Suprapubic skin (tissue), 4 donors: ENCODE results near the gene CNNM2. TPM values are rescaled to one million over a fixed set of nuclear protein-coding genes. Genes with fewer than 3 reads are reported as not detected.
A peak's percentile ranks its signal among the peaks of the same experiment; 100 is the strongest.

Source experiments
- DNase-seq, 2 donors: peaks; one replicate each; pipeline ENCODE4 v3.0.0-alpha.2; 2019; ENCODE audit warnings: low spot score in 2 of 2
- H3K27ac ChIP-seq: fragments of 200-600 bp; sonication (generic); one replicate; pipeline ENCODE4 v1.5.1; 2019
- H3K27me3 ChIP-seq: fragments of 200-600 bp; sonication (generic); one replicate; pipeline ENCODE4 v1.5.1; 2019
- H3K36me3 ChIP-seq: fragments of 200-600 bp; sonication (generic); one replicate; pipeline ENCODE4 v1.5.1; 2019
- H3K4me1 ChIP-seq: fragments of 200-600 bp; sonication (generic); one replicate; pipeline ENCODE4 v1.5.1; 2019
- H3K4me3 ChIP-seq: fragments of 200-600 bp; sonication (generic); one replicate; pipeline ENCODE4 v1.5.1; 2019; ENCODE audit warnings: mild to moderate bottlenecking
- H3K9me3 ChIP-seq: fragments of 200-600 bp; sonication (generic); one replicate; pipeline ENCODE4 v1.5.1; 2019
- CTCF ChIP-seq, 2 donors: fragments of 200-600 bp in 1 of 2; fragments of 450-650 bp in 1 of 2; sonication (generic) in 1 of 2; IDR thresholded peaks; one replicate each; pipeline ENCODE4 v1.5.1; 2016 to 2019; ENCODE audit warnings: antibody characterized with exemption in 2 of 2, mild to moderate bottlenecking in 1 of 2, moderate library complexity in 1 of 2
- EP300 ChIP-seq: sonication (generic); formaldehyde crosslinking; IDR thresholded peaks from one replicate; pipeline ENCODE4 v1.6.1; 2017; ENCODE audit warnings: antibody characterized with exemption
- POLR2A ChIP-seq, 2 donors: fragments of 450-650 bp; IDR thresholded peaks; one replicate each; pipeline ENCODE4 v1.6.1; 2017; ENCODE audit warnings: antibody characterized with exemption in 2 of 2, mild to moderate bottlenecking in 2 of 2, moderate library complexity in 2 of 2
- POLR2AphosphoS5 ChIP-seq, 3 donors: sonication (generic); formaldehyde crosslinking; IDR thresholded peaks; one replicate each; pipeline ENCODE4 v1.6.1; 2017; ENCODE audit warnings: antibody characterized with exemption in 3 of 3
- WGBS: methylation state at CpG from one replicate; pipeline ENCODE4 v1.1.5; 2018; 5-methylcytosine and 5-hydroxymethylcytosine counted together
- total RNA-seq, 4 donors: library from RNA; depleted of rRNA; stranded (reverse); fragments of >200 nt; gene quantifications; one replicate each; pipeline ENCODE4 v1.1.0, GENCODE V29; 2016

The CNNM2 gene
- total RNA-seq, 4 donors from 2014 or later = 8.7 to 16.9 (median 12.9) TPM

DNA sequence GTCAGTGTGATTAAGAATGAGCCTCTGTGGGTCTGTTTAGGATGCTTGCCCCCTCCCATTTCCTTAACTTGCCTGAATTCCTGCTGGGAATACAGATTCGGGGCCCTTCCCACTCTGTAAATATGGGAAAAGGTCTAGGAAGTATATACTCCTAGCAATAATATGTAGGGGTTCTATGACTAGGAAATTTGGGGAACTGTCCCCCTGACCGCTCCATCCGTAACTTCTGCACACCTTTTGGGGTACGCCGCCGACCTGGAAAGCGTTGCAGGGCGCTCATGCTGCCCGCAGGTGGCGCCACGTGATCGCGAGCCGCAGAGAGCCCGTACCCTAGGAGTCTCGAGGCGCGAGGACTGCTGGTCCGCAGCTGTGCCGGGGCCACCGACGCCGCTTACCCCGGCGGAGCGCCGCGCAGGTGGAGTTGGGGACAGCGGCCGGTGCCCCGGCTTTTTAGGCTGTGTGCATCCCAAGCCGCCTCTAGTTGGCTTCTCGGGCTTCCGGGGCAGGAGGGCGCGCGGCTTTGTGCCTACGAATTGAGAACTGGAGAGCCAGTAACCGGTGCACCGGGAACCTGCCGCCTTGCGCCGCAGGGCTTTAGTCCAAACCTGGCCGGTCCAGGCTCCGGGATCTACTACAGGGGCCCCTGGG is 656 bp upstream of the CNNM2 start:
- no peaks in the 10 kb centered on the region for H3K9me3 ChIP-seq
- H3K27me3 ChIP-seq = no peaks in the 10 kb centered on the region
- peaks cover 41% of the 10 kb centered on the region for H3K4me1 ChIP-seq
- DNase-seq = peak; percentile 88 to 94
- no peaks in the 10 kb centered on the region for H3K36me3 ChIP-seq
- WGBS = 0% methylated on average over 13 of the region's 45 CpGs
- H3K4me3 ChIP-seq = peak overlapping the region; percentile 99
- TF ChIP-seq CTCF (IDR thresholded peaks at IDR 0.05) (peak; percentile 92 to 97), EP300 (no peak), POLR2AphosphoS5 (IDR thresholded peaks at IDR 0.05) (peak in 2 of 3 donors; percentile 45 to 53), POLR2A (IDR thresholded peaks at IDR 0.05) (no peak)
- H3K27ac ChIP-seq = peak overlapping the region; percentile 91

DNA sequence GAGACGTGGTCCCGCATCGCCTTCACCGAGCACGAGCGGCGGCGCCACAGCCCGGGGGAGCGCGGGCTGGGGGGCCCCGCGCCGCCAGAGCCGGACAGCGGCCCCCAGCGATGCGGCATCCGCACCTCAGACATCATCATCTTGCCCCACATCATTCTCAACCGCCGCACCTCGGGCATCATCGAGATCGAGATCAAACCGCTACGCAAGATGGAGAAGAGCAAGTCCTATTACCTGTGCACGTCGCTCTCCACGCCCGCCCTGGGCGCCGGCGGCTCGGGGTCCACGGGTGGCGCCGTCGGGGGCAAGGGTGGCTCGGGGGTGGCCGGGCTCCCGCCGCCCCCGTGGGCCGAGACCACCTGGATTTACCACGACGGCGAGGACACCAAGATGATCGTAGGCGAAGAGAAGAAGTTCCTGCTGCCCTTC is 737 bp downstream of the CNNM2 start:
- H3K27me3 ChIP-seq = no peaks in the 10 kb centered on the region
- H3K36me3 ChIP-seq = no peaks in the 10 kb centered on the region
- H3K4me3 ChIP-seq = peak overlapping the region; percentile 99
- H3K9me3 ChIP-seq = no peaks in the 10 kb centered on the region
- WGBS = under 1% methylated on average over 34 of the region's 49 CpGs
- DNase-seq = no peak
- peaks cover 41% of the 10 kb centered on the region for H3K4me1 ChIP-seq
- peak overlapping the region; percentile 91 for H3K27ac ChIP-seq
- TF ChIP-seq POLR2AphosphoS5 (IDR thresholded peaks at IDR 0.05) (no peak), CTCF (IDR thresholded peaks at IDR 0.05) (no peak), POLR2A (IDR thresholded peaks at IDR 0.05) (no peak), EP300 (no peak)

- Histone ChIP-seq H3K4me1 (peaks cover 41% of the 10 kb centered on the region), H3K9me3 (no peaks in the 10 kb centered on the region), H3K4me3 (peak overlapping the region; percentile 99), H3K36me3 (no peaks in the 10 kb centered on the region), H3K27ac (no peak overlapping the region), H3K27me3 (no peaks in the 10 kb centered on the region)
- TF ChIP-seq EP300 (no peak), POLR2A (IDR thresholded peaks at IDR 0.05) (no peak), CTCF (IDR thresholded peaks at IDR 0.05) (no peak), POLR2AphosphoS5 (IDR thresholded peaks at IDR 0.05) (no peak)
- peak in 1 of 2 donors; percentile 62 for DNase-seq
- 38% methylated on average over 22 of the region's 47 CpGs for WGBS
Measured at GRCh38 chr10:102919246-102919959, 1.3 kb downstream of the CNNM2 start.

- TF ChIP-seq POLR2A (IDR thresholded peaks at IDR 0.05) (no peak), EP300 (no peak)
- H3K9me3 ChIP-seq = no peaks in the 10 kb centered on the region
- peaks cover 41% of the 10 kb centered on the region for H3K4me1 ChIP-seq
- peak overlapping the region; percentile 99 for H3K4me3 ChIP-seq
- no peak overlapping the region for H3K27ac ChIP-seq
- no peaks in the 10 kb centered on the region for H3K27me3 ChIP-seq
- H3K36me3 ChIP-seq = no peaks in the 10 kb centered on the region
- DNase-seq = no peak
- WGBS = 45% methylated on average over 9 of the region's 9 CpGs
Measured at GRCh38 chr10:102919992-102920739, 2.1 kb downstream of the CNNM2 start.

DNA sequence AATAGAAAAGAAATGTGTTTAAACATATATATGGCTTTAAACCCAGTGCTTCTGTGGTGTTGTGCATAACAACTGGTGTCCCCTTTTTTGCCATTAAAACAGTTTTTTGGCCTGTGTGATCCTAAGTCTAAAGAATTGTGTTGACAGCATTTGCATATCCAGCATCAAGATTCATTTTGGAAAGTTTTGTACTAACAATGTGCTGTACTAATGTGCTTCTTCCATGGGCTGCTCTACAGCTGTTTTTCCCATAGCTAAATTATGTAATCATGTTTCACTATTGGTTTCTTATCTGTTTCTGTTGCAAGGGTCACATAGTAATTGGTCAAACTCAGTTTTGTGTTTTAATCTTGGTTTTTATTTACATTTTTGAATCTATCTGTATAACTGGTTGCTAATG is 5.5 kb downstream of the CNNM2 start:
- no peak for DNase-seq
- Histone ChIP-seq H3K4me1 (peaks cover 30% of the 10 kb centered on the region), H3K4me3 (no peak overlapping the region), H3K9me3 (no peaks in the 10 kb centered on the region), H3K36me3 (no peaks in the 10 kb centered on the region), H3K27me3 (no peaks in the 10 kb centered on the region), H3K27ac (no peak overlapping the region)
- TF ChIP-seq POLR2A (IDR thresholded peaks at IDR 0.05) = no peak
- TF ChIP-seq POLR2AphosphoS5 (IDR thresholded peaks at IDR 0.05) = no peak
- no peak for TF ChIP-seq EP300
- TF ChIP-seq CTCF (IDR thresholded peaks at IDR 0.05) = no peak
